Calu3 (cell line): ENCODE measurements around the gene WDR82. TPM values are rescaled to one million over a fixed set of nuclear protein-coding genes. Genes with fewer than 3 reads are reported as not detected.

Experiments used
- BruUV-seq: library from RNA; stranded (reverse); fragments of 400-500 nt; replicated peaks from 2 replicates; lab custom pipeline; 2021; lab: Mats Ljungman, UMichigan
- CTCF ChIA-PET: fragments of 300-600 bp; sonication (Branson Sonifier 250); formaldehyde crosslinking; loops from one replicate; lab custom pipeline; 2022; ENCODE audit warnings: antibody characterized with exemption; lab: Charles Lee
- DNase-seq: peaks from one replicate; pipeline ENCODE4 v3.0.0; 2022
- H3K27ac Mint-ChIP-seq: one replicate; pipeline ENCODE4 v1.8.0; 2022; ENCODE audit warnings: mixed read lengths; ENCODE audit not compliant: unreplicated experiment
- H3K27me3 Mint-ChIP-seq: one replicate; pipeline ENCODE4 v1.8.0; 2022; ENCODE audit warnings: mixed read lengths; ENCODE audit not compliant: unreplicated experiment
- H3K36me3 Mint-ChIP-seq: one replicate; pipeline ENCODE4 v1.8.0; 2022; ENCODE audit warnings: mild to moderate bottlenecking, moderate library complexity, mixed read lengths; ENCODE audit not compliant: insufficient read depth, unreplicated experiment
- H3K4me1 Mint-ChIP-seq: one replicate; pipeline ENCODE4 v1.8.0; 2022; ENCODE audit warnings: mild to moderate bottlenecking, low read depth, mixed read lengths; ENCODE audit not compliant: unreplicated experiment
- H3K4me3 Mint-ChIP-seq: one replicate; pipeline ENCODE4 v1.8.0; 2022; ENCODE audit warnings: mild to moderate bottlenecking, low read depth, moderate library complexity, mixed read lengths; ENCODE audit not compliant: unreplicated experiment
- H3K9me3 Mint-ChIP-seq: one replicate; pipeline ENCODE4 v1.8.0; 2022; ENCODE audit warnings: low read depth, mixed read lengths; ENCODE audit not compliant: unreplicated experiment
- intact Hi-C: fragments of 100-400 bp; cut with micrococcal nuclease; formaldehyde crosslinking; loops from one replicate; pipeline ENCODE4 v1.10.0; 2022; ENCODE audit not compliant: unreplicated experiment
- total RNA-seq: library from RNA; stranded (reverse); gene quantifications from 2 replicates; pipeline ENCODE4 v1.2.3, GENCODE V29; 2022
- TF ChIP-seq, protein P1 (sequence below): fragments of 200-600 bp; IDR thresholded peaks from one replicate; pipeline ENCODE4 v1.8.0; 2022; ENCODE audit warnings: antibody characterized with exemption; ENCODE audit not compliant: unreplicated experiment

The WDR82 gene
- total RNA-seq, 1 experiment from 2014 or later, result 59.7 TPM

DNA sequence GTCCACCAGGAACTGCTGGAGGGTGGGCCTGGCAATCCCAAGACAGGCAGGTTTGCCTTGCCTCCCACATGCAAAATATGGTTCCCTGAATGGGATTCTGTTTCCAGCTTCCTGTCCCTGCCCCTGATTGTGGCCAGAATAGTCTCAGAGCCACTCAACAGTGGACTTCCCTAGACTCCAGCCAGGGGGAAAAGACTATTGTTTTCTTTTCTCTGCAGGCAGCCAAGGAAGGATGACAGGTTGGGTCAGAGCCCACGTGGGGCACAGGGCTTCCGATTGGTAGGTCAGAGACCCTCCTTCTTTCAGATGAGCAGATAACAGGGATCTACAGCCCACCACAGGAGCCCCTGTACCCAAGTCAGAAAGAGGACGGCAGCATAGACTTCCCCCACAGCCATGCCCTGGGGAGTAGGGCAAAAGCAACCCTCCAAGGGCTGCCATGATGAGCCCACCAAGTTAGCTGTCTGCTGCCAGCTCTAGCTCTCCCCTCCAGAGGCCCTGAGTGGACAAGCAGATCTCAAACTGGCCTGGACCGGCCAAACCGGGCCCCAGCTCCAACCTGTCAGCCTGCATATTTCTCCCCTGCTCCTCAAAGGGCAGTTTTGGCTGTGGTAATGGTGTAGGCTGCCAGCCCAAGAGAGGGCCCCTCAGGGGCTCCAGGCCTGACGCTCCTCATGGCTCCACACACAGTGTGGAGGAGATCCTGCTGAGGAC, 59.4 kb downstream of the WDR82 start:
- H3K4me3 Mint-ChIP-seq, result no peak overlapping the region
- DNase-seq, result peak; percentile 66
- H3K27ac Mint-ChIP-seq, result peak overlapping the region; percentile 31
- TF ChIP-seq, protein P1, sequence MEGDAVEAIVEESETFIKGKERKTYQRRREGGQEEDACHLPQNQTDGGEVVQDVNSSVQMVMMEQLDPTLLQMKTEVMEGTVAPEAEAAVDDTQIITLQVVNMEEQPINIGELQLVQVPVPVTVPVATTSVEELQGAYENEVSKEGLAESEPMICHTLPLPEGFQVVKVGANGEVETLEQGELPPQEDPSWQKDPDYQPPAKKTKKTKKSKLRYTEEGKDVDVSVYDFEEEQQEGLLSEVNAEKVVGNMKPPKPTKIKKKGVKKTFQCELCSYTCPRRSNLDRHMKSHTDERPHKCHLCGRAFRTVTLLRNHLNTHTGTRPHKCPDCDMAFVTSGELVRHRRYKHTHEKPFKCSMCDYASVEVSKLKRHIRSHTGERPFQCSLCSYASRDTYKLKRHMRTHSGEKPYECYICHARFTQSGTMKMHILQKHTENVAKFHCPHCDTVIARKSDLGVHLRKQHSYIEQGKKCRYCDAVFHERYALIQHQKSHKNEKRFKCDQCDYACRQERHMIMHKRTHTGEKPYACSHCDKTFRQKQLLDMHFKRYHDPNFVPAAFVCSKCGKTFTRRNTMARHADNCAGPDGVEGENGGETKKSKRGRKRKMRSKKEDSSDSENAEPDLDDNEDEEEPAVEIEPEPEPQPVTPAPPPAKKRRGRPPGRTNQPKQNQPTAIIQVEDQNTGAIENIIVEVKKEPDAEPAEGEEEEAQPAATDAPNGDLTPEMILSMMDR, result no peak
- no peaks in the 10 kb centered on the region for H3K27me3 Mint-ChIP-seq
- no TSS peak for BruUV-seq
- CTCF ChIA-PET, result interaction anchor here (0.6 to 2.3 kb wide), 8 partner anchors 7 to 218 kb away, joined by 3 to 15 read pairs (median 4); partner anchors contain the start of gene POC1A
- peaks cover 28% of the 10 kb centered on the region for H3K36me3 Mint-ChIP-seq
- H3K4me1 Mint-ChIP-seq, result peaks cover 27% of the 10 kb centered on the region
- intact Hi-C loops, result loop anchor here (5.0 kb wide), 1 partner anchor 67 kb away; the partner anchor contains the start of gene POC1A
- H3K9me3 Mint-ChIP-seq, result no peaks in the 10 kb centered on the region

DNA sequence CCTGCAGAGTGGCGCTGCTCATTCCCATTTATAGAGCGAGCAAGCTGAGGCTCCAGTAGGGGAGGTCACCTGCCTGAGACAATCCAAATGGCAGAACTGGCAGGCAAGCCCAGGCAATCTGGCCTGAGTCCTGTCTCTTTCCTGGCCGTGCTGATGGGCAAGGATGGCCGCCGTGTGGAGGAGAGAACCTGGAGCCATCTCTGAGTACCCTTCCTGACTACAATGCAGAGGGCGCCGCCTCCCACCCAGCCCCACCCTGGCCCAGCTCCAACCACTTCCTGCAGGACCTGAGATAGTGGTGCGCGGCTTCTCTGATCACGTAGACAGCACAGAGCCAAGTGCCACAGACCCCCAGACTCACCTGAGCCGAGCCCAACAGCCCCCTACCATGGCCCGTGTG, 60.0 kb downstream of the WDR82 start:
- CTCF ChIA-PET, result interaction anchor here (1.0 to 1.2 kb wide), 3 partner anchors 16 to 217 kb away, joined by 3 to 4 read pairs (median 3); no protein-coding TSS in a partner anchor
- BruUV-seq, result no TSS peak
- peak overlapping the region; percentile 74 for H3K27ac Mint-ChIP-seq
- TF ChIP-seq, protein P1, result no peak
- H3K4me1 Mint-ChIP-seq, result peaks cover 27% of the 10 kb centered on the region
- intact Hi-C loops, result loop anchor here (5.0 kb wide), 1 partner anchor 66 kb away; the partner anchor contains the start of gene POC1A
- no peak overlapping the region for H3K4me3 Mint-ChIP-seq
- peaks cover 31% of the 10 kb centered on the region for H3K36me3 Mint-ChIP-seq
- H3K9me3 Mint-ChIP-seq, result no peaks in the 10 kb centered on the region
- H3K27me3 Mint-ChIP-seq, result no peaks in the 10 kb centered on the region
- no peak for DNase-seq

DNA sequence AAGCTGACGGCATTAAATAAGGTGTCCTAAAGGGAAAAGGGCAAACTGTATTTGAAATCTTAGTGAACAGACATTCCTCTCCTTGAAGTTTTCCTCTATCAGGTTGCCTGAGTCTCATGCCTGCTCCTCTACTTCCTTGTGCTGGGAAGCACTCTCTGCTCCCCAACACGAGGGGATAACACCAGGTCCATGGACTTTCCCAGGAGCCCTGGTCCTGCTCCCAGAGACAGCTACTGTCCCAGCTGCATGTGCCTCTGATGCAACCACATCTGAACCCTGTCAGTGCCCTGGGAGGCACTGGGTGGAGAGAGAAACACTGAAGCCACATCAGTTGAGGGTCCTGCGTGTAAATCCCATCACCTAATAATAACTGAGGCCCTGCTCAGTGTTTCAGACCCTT, 60.4 kb downstream of the WDR82 start:
- intact Hi-C loops, result loop anchor here (5.0 kb wide), 1 partner anchor 66 kb away; the partner anchor contains the start of gene POC1A
- BruUV-seq, result no TSS peak
- H3K4me3 Mint-ChIP-seq, result no peak overlapping the region

DNA sequence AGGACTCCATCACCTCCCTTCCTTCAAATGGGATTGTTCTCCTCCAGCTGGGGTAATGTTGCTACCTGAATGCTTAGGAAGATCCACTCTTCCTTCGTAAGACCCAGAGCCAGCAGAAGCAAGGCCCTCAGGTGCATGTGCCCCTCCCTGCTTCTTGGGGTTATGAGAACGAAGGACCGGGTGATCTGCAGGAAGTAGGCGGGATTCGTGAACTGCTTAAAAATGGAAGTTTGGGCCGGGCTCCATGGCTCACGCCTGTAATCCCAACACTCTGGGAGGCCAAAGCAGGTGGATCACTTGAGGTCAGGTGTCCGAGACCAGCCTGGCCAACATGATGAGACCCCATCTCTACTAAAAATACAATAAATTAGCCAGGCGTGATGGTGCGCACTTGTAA, 61.0 kb downstream of the WDR82 start:
- CTCF ChIA-PET, result interaction anchor here (1.0 to 1.6 kb wide), 3 partner anchors 14 to 63 kb away, joined by 4 to 13 read pairs (median 4); partner anchors contain the start of gene POC1A
- peaks cover 27% of the 10 kb centered on the region for H3K4me1 Mint-ChIP-seq
- H3K9me3 Mint-ChIP-seq, result no peaks in the 10 kb centered on the region
- TF ChIP-seq, protein P1, result no peak
- no peak for DNase-seq
- intact Hi-C loops, result loop anchor here (5.0 kb wide), 1 partner anchor 65 kb away; the partner anchor contains the start of gene POC1A
- TSS peak; percentile 71 for BruUV-seq
- H3K36me3 Mint-ChIP-seq, result peaks cover 42% of the 10 kb centered on the region
- H3K4me3 Mint-ChIP-seq, result peak overlapping the region; percentile 40
- H3K27me3 Mint-ChIP-seq, result no peaks in the 10 kb centered on the region
- H3K27ac Mint-ChIP-seq, result peak overlapping the region; percentile 74

More for the DNA sequence above, 60.4 kb downstream of the WDR82 start:
- peak overlapping the region; percentile 74 for H3K27ac Mint-ChIP-seq
- TF ChIP-seq, protein P1, result no peak
- peaks cover 36% of the 10 kb centered on the region for H3K36me3 Mint-ChIP-seq
- no peaks in the 10 kb centered on the region for H3K9me3 Mint-ChIP-seq
- H3K4me1 Mint-ChIP-seq, result peaks cover 27% of the 10 kb centered on the region
- no peaks in the 10 kb centered on the region for H3K27me3 Mint-ChIP-seq
- no peak for DNase-seq
- CTCF ChIA-PET, result no interaction called here
